CD4-positive, alpha-beta T cell treated with Interleukin-15 for 4 hours (primary cell): Measurements from ENCODE around the gene CILP2.

Experiments used
- DNase-seq: peaks from one replicate; pipeline ENCODE4 v3.0.0-alpha.2; 2020; ENCODE audit warnings: low spot score

Gene CILP2

DNA sequence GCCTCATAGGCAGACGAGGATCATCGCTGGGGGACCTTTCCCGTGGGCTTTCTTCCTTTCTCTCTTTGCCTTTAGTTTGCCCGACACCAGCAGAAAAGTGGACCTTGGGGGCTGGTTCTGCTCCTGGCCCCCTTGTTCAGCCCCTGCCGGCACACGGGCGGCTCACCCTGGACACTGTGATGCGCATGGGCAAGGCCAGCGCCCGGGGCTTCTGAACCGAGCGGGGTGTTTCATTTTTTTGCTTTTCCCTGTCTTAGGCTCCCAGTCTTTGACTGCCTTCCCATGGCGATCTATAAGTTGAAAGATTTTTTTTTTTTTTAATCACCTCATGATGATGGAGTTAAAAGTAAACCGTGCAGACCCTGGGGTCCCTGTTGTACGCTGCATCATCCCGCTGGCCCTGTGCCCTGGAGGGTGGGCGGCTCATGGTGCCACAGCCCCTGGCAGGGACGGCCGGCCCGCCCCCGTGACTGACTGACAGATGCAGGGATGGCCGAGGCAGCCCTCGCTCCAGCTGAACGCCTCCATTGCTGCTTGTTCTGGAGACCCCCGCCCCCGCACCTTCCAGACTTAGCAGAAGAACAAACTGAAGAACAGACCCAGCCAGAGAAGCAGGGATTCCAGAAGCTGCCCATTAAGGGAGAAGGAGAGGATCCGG lies 32.3 kb upstream of the CILP2 start:
- DNase-seq = no peak

DNA sequence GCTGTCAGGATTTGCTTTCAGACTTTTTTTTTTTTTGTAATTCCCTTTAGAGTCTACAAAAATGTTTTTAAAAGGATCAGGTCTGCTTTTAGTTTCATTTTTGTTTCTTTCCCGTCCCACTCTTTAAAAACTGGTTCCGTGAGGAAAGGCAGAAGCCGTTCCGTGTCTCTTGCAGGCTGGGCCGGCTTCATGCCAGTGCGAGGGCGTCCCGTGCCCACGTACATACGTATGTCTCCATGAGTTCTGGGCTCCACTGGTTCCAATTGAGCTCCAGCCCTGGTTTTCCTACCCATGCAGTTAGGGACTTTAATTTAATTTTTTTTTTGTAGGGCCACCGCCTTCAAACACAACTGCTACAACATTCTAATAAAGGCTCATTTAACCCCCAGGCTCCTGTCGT lies 31.5 kb upstream of the CILP2 start:
- no peak for DNase-seq

GRCh38 chr19:19507354-19507753 lies 30.7 kb upstream of the CILP2 start:
- no peak for DNase-seq

DNA sequence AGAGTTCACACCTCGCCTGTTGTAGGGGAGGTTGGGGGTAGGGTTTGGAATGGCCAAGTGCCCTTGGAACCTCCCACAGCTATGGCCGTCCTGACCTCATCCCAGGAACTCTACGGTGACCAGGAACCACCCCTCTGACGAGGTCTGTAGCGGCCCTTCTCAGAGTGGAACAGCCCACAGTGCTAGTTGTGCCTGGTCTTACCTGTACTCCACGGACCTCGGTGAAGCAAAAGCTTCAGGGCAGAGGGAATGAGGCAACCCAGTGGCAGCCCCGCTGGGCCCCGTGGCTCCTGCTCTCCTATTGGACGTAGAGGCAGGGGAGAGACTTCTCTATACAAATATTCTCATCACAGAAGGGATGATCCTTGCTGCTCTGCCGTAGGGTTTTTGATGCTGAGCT lies 29.8 kb upstream of the CILP2 start:
- DNase-seq = no peak

DNA sequence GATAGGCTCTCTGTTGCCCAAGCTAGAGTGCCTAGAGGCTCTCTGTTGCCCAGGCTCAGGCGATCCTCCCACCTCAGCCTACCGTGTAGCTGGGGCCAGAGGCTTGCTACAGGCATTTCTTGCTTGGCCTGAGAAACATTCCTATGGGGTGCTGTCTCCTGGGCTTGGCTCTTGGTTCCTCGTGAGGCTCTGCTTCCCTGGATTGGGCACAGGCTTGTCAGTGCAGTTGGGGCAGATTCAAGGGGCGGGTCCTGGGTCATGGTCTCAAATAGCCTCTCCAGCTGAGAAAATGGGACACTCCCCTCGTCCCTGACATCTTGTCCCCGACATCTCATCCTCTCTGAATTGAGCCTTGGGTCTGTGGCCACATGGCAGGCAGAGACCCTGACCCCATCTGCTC lies 27.6 kb upstream of the CILP2 start:
- no peak for DNase-seq

DNA sequence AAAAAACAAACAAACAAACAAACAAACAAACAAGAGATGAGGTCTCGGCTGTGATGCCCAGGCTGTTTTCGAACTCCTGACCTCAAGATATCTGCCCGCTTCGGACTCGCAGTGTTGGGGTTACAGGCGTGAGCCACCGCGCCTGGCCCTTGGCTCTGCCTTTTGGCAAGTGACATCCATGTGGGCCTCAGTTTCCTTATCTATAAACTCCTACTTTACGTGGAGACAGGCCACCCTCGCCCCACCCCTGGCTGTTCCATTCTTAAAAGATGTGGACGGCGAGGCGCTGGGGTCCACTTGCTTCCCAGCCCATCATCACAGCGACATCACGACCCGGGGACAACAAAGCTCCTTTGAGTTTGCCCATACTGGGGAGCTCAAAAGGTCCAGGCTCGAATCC lies 24.4 kb upstream of the CILP2 start:
- no peak for DNase-seq

- no peak for DNase-seq
Measured at GRCh38 chr19:19514215-19514657, 23.8 kb upstream of the CILP2 start.

- DNase-seq = no peak
Measured at GRCh38 chr19:19514881-19515641, 23.0 kb upstream of the CILP2 start, which contains the start of gene TSSK6. TSSK6 (minus strand) TSS chr19:19515548; CDS start chr19:19515427, 121 bp downstream.

- peak; percentile 95 for DNase-seq
Measured at GRCh38 chr19:19515642-19516519, 22.2 kb upstream of the CILP2 start, which contains the start of gene NDUFA13. NDUFA13 (plus strand) TSS chr19:19516225; CDS start chr19:19516239, 14 bp downstream.

DNA sequence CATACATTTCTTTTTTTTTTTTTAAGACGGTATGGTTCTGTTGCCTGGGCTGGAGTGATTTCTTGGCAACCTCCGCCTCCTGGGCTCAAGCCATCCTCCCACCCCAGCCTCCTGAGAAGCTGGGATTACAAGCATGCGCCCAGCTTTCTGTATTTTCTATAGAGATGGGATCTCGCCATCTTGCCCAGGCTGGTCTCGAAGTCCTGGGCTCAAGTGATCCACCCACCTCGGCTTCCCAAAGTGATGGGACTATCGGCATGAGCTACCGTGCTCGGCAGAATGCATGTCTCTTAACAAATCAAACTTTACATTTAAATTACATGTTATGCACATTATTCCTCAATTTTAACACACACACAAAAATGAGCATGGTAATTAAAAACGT lies 20.8 kb upstream of the CILP2 start:
- DNase-seq = no peak

- no peak for DNase-seq
Measured at GRCh38 chr19:19520989-19521388, 17.1 kb upstream of the CILP2 start.

- no peak for DNase-seq
Measured at GRCh38 chr19:19523177-19523576, 14.9 kb upstream of the CILP2 start.

DNA sequence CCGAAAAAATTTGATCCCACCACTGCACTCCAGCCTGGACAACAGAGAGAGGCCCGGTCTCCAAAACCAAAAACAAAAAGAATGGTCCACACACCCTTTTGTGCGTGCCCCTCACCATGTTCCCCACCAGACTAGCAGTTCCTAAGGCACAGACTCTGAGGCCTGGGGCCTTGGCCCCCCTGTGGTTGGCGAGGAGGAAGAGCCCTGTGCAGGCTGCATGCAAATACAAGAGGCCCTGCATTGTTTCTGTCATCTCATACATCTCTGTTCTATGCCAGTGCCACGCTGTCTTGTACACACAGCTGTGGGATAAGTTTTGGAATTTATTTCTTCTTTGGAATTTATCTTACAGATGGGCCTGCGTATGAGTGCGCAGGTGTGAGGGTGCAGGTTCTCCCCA lies 14.0 kb upstream of the CILP2 start:
- DNase-seq = no peak

DNA sequence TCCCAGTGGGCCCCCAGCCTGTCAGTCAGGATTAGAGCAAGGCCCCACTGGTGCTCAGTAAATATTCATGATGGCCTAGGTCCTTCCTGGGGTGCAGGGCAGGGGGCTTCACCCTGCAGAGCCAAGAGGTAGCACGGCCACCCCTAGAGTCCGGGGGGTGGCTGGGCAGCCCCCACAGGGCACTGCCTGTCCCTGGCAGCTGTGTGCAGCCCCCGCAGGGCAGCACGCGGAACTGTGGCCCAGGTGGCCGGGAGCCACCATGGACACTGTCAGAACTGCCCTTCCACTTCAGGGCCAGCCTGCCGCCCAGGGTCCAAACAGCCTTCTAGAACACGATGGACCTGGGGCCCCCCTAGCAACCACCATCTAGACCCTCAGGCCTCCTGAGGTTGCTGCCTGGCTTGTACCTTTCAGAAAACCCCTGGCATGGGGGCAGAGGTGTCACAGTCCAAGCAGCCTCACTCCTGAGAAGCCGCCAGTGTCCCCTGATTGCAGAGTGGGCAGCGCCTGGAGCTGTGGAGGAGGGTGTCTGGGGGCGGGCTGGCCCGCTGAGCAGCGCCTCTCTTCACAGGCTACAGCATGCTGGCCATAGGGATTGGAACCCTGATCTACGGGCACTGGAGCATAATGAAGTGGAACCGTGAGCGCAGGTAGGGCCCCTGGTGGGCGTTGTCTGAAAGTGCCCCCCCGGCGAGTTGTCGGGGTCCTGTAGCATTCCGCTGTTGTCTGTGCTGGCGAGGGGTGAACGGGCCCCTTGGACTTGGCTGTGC lies 12.3 kb upstream of the CILP2 start:
- no peak for DNase-seq

DNA sequence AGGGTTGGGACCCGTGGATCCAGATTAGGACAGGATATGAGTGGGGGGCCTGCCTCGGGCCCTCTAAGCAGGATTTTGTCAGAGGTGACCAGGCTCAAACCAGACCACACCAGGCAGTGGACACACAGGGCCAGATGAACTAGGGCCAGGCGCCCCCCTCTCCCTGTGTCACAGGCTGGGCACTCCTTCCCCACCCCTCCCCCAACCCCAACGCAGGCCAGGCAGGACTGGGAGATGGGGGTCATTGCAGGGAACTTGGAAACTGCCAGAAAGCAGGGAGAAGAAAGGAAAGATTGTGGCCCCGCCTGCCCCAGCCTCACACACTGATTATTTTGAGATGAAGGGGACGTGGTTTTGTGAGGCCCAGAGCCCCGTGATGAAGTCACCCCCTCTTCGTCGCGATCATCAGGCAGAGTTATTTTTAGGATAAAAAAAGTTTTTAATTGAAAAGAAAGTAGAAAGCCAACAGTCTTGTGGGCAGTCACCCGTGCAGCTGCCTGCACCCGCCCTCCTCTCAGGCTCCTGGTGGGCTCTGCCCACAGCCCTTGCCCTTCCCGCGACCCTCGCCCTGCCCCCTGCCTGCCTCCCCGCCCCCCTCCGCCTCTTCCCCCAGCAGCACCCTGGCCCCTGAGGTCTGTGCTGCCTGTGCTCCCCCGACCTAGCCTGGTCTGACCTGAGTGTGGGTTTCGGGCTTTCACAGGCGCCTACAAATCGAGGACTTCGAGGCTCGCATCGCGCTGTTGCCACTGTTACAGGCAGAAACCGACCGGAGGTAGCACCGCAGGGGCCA lies 11.3 kb upstream of the CILP2 start:
- no peak for DNase-seq

DNA sequence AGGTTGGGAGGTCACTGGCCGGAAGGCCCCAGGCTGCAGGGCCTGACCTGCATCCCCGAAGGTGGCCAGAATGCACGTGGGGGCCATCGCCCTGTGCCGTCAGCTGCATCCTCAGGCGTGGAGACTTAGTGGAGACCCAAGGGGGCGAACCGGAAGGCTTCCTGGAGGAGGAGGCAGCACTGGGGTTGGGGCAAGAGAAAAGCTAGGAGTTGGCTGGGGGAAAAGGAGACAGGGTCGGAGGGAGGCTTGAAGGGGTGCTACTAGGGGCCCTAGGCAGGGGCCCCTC lies 10.8 kb upstream of the CILP2 start:
- DNase-seq = no peak

DNA sequence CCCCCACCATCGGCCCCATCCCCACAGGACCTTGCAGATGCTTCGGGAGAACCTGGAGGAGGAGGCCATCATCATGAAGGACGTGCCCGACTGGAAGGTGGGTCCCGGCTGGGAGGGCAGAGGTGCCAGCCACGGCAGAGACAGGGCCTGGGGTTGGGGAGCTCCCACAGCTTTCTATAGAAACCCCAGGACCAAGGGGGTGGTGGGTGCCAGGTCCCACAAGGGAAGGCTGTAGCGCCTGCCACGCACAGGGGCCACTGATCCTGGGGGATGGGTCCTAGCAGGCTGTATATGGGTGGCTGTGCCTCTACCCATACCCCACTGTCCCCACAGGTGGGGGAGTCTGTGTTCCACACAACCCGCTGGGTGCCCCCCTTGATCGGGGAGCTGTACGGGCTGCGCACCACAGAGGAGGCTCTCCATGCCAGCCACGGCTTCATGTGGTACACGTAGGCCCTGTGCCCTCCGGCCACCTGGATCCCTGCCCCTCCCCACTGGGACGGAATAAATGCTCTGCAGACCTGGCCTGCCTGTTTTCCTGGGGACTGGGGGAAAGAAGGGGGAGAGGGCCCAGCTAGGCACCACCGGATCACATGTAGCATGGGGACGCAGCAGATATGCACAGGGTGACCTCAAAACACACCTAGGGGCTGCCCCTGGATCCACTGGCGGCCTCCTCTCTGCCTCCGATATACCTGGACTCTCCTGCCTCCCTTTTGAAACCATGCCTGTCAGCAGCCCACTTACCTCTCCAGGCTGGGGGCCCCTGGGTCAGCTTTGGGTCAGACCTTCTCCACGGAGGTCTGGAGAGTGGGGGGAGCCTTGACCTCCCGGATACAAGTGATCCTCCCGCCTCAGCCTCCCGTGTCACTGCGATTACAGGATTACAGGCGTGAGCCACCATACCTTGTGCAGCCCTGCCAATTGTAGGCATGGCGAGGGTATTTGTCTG lies 10.1 kb upstream of the CILP2 start:
- no peak for DNase-seq

DNA sequence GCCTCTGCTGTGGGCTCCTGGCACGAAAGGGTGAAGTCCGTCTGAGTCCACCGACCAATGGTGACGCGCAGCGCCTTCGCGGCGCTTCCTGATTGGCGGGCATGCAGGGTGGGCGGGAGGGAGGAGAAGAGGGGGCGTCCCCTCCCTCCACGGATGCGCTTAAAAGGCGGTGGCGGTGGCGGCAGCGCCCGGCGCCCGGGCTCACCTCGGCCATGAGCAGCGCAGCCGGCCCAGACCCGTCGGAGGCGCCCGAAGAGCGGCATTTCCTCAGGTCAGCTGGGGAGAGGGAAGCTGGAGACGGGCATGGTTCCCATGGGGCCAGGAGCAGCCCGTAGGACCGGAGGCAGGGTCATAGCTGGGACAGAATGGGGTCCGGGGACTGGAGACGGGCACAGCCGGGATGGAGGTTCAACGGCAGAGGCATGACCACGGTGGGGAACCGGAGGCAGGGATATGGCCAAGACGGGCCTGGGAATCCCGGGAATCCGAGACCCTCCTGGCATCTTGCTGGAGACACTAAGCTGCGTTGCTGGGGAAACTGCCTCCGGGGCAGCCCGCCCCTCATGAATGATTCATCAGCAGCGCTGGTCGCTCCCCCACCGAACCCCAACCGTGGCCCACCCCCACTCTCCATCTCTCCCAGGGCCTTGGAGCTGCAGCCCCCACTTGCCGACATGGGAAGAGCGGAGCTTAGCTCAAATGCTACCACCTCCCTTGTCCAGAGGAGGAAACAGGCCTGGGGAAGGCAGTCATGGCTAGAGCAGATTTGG lies 9.2 kb upstream of the CILP2 start, which contains the start of gene YJEFN3:
Gene YJEFN3 (plus strand): TSS at position 191 of the 770 bp plus-strand sequence. CDS start 22 bp downstream, at position 213.
- no peak for DNase-seq

DNA sequence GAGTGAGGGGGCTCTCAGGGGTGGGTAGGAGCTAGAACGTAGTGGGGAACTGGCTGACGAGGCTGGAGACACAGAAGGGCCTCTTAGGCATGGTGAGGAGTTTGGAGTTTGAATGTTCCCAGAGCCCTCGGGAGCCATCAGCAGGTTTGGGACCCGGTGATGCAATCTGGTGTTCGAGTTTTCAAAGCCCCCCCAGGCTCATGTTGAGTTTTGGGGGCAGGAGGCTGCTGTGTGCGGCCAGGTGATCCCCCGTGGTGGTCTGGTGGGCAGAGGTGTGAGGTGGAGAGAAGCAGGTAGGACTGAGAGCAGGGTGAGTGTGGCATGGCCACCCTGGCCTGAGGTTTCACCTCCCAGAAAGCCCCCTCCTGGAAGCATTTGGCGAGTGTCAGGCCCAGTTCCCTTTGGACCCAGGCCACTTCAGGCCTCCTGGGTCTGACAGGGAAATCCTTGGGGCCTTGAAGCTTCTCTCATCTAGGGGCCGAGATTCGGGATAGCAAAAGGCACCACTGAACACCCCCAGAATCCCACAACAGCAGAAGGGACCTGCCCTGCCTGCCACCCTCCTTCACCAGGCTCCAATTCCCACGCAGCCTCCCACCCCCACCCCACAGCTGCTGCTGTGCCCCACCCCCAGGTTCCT lies 8.2 kb upstream of the CILP2 start:
- DNase-seq = no peak
